Central memory CD4-positive, alpha-beta T cell (primary cell): ENCODE data around the gene LDLRAD4.

ENCODE experiments used
- DNase-seq: peaks from one replicate; pipeline ENCODE4 v3.0.0; 2022

The LDLRAD4 gene

GRCh38 chr18:13563390-13563805 lies 344.8 kb downstream of the LDLRAD4 start:
- DNase-seq, result no peak

- no peak for DNase-seq
Measured at GRCh38 chr18:13564579-13564978, 346.0 kb downstream of the LDLRAD4 start.

GRCh38 chr18:13565228-13565627 lies 346.7 kb downstream of the LDLRAD4 start:
- no peak for DNase-seq

DNA sequence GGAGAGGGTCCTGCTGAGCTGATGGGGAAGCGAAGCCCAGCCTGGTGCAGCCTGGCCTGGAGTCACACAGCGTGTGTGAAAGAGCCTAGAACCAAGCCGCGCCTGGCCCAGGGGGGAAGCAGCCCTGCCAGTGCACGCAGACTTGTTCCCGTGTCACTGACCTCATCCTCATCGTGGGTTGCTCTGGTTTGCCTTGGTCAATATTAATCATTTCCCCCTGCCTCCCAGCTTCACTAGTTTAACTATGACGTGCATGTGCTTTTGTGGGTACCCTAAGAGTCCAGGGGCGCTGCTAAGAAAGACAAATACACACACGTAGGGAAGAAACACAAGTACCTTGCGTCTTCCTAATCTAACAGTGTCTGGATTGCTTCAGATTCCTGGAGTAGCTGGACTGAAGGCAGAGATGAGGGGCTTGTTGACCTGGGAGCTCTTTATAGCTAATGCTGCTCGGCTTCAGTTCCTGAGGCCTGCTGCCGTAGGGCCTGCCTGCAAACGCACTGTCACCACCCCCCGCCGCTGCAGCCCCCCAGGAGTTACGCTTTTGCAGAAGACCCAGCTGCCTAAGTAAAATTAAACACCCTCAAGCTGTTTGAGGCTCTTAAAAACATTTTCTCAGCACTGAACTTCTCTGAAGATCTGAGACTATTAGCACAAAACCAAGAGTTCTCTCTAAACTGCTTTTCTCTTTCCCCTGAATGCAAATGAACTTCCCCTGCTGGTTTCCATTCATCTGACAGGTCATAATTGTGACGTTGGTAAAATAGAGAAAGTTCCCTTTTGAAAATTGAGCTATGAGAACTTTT lies 348.6 kb downstream of the LDLRAD4 start:
- peak; percentile 28 for DNase-seq

- DNase-seq, result no peak
Measured at GRCh38 chr18:13568443-13569392, 350.2 kb downstream of the LDLRAD4 start.

DNA sequence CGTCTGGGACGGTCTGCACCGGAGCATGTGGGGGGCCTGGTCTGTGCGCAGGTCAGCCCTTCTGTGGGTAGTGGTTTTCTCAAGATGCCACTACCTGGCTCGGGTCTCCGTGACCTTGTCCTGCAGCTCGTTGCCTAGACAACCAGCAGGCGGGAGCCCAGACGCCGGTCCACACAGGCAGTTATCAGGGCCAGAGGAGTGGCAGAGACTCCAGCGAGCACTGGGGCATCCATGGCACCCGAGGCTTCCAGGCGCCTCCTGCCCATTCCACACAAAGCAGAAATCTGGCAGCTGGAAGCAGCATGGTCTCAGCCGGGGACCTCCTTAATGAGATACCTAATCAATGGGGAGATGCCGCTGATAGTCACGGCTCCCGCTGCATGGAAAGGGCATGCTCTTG lies 351.7 kb downstream of the LDLRAD4 start:
- no peak for DNase-seq

DNA sequence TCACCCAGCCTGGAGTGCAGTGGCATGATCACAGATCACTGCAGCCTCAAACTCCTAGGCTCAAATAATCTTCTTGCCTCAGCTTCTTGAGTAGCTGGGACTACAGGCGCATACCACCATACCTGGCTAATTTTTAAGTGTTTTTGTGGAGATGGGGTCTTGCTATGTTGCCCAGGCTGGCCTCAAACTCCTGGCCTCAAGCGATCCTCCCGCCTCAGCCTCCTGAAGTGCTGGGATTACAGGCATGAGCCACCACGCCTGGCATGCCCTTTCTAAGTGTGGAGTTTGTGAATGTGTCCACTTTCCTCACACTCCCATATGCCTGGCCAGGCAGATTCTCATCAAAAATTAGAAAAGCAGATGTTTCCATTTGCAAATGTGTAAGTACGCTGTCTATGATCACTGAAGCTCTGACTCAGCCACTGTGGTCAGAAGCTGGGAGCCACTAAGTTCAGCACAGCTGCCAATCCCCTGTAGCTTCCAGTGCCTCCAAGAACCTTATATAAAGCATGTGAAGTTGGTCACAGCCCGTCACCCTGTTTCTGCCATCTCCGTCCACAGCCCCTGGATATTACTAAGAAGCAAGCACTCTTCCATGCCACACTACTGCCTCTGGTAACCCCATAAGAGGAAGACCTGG lies 352.4 kb downstream of the LDLRAD4 start:
- DNase-seq, result no peak

GRCh38 chr18:13572148-13572547 lies 353.6 kb downstream of the LDLRAD4 start:
- DNase-seq, result no peak

DNA sequence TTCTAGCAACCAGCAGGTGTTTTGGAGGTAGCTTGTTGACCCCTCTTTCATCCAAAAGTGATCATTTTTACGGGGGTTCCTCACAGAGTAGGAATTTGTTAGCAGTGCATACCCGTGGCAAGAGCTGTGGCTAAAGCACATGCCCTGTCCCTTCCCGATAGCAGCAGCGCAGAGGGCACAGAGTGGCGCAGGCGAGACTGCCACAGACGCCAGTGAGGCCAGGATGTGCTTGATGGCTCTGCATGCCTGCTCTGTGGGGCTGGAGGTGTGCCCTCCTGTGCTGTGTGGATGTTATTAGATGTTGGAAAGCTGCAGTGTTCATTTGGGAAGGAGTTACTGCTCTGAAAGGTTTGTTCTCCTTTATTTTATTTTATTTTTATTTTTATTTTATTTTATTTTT lies 354.2 kb downstream of the LDLRAD4 start:
- DNase-seq, result no peak

DNA sequence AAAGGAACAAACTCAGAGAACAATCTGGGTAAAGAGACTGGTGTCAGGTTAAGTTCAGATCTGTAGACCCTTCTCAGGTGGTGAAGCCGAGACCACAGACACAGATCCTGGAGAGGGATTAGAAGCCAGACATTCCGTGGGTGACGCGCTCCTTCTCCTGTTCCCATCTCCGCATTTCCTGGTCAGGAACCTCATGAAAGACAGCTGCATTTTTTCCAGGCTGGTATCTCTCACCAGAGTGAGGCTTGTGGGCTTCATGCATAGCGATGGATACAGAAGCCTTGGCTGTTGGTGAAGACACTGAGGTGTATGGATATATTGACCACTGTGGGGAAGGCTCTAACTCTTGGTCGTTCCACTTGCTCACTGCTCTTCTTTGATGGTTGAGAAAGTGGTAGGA lies 355.2 kb downstream of the LDLRAD4 start:
- no peak for DNase-seq

DNA sequence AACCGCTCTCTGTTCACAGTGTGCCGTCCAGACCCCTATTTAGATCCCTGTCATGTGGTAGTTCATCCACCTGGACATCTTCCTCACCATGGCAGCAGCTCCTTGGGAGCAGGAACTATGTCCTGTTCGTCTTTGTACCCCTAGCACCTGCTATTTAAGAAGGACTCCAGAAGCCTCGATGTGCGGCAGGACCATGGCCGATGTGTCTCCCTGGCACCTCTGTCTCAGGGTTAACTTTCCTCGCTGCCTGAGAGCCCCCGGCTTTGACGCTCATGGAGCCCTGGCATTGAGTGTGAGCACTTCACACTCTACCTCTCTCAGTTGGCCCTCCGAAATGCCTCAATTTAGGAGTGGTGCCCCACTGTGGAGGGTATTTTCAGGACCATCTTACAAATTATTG lies 355.8 kb downstream of the LDLRAD4 start:
- no peak for DNase-seq

GRCh38 chr18:13574761-13575160 lies 356.2 kb downstream of the LDLRAD4 start:
- no peak for DNase-seq

DNA sequence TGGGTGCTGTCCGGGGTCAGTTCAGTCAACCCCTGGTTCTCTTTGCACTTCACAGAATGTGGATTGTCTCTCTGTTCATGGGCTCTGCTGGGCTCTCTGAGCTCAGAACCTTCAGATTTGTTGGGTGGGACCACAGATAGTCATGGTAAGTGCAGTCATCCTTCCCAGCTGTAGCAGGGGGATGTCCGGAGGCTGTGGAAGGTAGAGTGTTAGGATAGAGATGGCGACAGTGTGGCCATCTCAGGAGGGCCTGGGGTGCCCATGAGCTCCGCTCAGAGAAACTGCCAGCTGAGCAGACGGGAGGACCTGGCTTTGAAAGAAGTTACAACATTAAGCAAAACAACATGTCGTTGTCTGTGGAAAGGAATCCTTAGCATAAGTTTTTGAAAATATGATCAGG lies 358.0 kb downstream of the LDLRAD4 start:
- DNase-seq, result no peak

DNA sequence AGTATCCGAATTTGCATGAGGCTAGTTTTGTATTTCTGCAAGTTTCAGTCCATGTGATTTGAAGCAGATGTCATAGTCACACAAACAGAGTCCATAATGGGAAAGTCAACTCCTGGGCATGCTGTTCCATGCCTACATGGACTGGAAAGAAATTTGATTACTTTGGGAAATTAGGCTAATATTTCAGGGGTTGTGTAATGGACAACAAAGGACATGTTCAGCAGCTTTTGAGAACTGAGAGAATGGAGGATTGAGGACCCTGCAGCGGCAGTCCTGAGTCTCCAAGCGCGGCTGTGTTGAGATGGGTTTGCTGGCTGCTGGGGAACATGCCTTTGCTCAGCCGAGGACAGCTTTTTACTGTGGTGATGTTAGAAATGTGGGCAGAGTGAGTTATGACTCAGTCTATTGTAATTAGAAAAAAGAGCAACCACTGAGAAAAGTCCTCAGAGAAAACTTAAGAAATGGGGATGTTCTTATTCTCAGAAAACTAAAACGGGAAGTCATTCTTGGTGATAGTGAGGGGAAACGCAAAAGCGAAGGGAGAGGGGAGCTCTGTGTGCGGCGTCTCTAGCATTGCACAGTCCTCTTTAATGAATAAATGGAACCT lies 358.6 kb downstream of the LDLRAD4 start:
- no peak for DNase-seq

- DNase-seq, result no peak
Measured at GRCh38 chr18:13577781-13578180, 359.2 kb downstream of the LDLRAD4 start.

- DNase-seq, result no peak
Measured at GRCh38 chr18:13578400-13578799, 359.8 kb downstream of the LDLRAD4 start.

DNA sequence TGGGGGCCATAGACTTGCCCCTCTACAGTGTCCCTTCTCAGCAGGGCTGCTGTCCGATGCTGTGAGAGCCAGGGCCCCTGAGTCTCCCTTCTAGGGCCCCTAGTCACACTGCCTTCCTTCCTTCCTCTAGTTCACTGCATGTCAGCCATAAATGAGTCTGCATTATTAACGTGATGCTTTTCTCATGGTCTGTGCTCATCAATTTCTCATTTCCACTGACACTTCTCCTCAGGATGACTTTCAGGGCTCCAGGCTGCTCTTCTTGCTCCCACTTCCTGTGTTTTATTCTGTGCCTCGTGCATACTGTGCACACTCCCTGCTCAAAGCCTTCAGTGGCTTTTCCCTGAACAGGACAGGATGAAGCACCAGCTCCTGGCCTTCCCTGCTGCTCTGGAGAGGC lies 361.3 kb downstream of the LDLRAD4 start:
- DNase-seq, result no peak

DNA sequence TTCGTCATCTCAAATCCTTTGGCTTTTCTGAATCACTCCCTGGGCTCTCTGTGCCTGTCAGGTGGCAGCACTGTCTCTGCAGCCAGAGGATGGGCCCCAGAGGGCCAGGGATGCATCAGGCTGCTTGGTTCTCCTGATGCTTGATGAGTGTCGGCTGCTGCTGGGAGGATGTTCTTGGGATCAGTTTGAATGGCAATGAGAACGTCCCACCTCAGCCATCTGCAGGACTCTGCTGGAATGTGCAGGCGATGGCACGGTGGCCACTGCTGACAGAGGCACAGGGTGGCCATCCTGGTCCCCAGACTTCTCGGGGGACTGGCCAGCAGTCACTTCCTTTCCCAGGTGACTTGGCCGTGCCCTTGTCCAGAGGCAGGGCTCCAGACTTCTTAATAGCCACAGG lies 361.8 kb downstream of the LDLRAD4 start:
- DNase-seq, result no peak

DNA sequence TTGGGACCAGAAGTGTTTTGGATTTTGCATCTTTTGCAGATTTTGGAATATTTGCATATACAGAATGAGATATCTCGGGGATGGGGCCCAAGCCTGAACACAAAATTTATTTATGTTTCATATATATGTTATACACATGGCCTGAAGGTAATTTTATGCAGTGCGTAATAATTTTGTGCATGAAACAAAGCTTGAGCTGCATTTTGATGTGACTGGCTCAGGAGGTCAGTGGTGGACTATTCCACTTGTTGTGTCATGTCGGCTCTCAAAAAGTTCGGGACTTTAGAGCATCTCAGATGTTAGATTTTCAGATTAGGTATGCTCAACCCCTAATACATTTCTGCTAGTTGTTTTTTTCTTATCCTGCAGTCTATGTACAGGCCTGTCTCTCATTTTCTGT lies 362.4 kb downstream of the LDLRAD4 start:
- no peak for DNase-seq

- DNase-seq, result no peak
Measured at GRCh38 chr18:13581496-13582177, 363.1 kb downstream of the LDLRAD4 start.

DNA sequence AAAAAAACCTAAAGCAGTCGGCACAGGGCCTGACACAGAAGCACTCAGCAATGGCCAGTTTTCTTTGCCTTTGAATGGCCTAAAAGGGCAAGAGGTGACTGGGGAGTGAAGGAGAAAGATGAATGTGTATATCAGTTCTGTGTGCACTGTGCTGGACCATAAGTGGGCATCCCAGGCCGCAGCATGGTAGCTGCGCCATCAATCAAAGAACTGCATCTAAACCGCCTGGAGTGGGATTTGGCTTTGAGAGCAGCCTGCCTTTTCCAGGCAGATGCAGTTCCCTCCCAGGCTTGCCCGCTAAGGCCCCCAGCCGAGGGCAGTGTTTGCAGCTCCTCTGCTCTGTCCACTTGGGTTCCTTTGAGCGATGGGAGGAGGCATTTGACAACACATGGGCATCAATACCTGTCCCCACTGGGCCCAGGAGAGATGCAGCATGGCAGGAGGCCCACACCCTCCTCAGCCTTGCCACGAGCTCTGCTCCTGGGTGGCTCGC lies 363.7 kb downstream of the LDLRAD4 start:
- no peak for DNase-seq
